Fibroblast of the aortic adventitia (primary cell): ENCODE results near the gene ELAVL3. TPM values are rescaled to one million over a fixed set of nuclear protein-coding genes. Genes with fewer than 3 reads are reported as not detected.

ENCODE experiments used
- DNase-seq: peaks from one replicate; pipeline ENCODE4 v3.0.0-alpha.2; 2010; ENCODE audit warnings: low read depth
- H3K4me3 ChIP-seq: 2 replicates; pipeline ENCODE4 v1.5.1; 2011; ENCODE audit warnings: low read depth, mild to moderate bottlenecking, control low read depth, low read length, moderate library complexity
- total RNA-seq: library from RNA; depleted of rRNA; stranded (reverse); fragments of >200 nt; gene quantifications from 2 replicates; pipeline ENCODE4 v1.2.3, GENCODE V29; 2012; ENCODE audit warnings: low replicate concordance
- TF ChIP-seq, protein P1 (sequence below): IDR thresholded peaks from 2 replicates; pipeline ENCODE4 v1.5.1; 2011; ENCODE audit warnings: mild to moderate bottlenecking, low read length, control low read depth, inconsistent platforms; ENCODE audit not compliant: insufficient read depth

The ELAVL3 gene
- total RNA-seq: 0.45 TPM in 1 of 2 replicates, not detected in the other

DNA sequence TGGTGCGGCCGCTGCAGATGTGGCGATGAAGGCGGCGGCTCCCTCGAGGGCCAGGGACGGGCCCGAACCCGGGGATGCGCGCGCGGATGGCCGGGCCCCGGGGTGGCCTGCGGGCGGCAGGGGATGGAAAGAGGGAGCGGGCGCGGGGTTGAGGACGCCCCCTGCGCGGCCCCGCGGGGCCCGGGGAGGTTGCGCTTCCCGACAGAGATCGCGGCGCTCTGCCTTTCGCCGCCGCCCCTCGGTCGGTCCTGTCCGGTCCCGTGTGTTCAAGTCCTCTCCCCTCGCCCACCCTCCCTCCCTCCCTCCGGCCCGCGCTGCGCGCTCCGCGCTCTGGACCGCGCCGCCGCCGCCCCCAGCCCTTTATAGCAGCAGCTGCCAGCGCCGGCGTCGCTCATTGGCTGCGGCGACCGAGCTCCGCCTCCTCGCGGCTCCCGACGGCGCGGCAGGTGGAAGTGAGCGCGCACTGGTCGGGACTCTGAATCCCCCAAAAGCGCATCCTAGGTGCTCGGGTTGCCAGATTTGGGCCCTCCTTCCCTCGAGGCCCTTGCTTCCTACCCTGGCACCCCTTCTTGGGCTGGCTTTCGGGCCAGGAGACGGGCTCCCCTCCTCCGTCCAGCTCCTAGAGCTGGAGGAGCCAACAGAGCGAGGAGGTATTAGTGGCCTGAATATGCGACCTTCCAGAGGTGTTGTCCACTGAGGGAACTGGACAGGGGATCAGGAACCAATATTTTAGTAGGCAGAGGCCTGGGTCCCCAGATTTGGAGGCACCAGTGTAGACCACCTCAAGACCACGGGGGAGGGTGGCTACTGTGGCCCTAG lies at the start of gene ELAVL3:
ELAVL3 (minus strand) TSS at position 332 of the 819 bp plus-strand sequence. CDS start 438 bp downstream, outside the sequence.
- DNase-seq: no peak
- TF ChIP-seq, protein P1, sequence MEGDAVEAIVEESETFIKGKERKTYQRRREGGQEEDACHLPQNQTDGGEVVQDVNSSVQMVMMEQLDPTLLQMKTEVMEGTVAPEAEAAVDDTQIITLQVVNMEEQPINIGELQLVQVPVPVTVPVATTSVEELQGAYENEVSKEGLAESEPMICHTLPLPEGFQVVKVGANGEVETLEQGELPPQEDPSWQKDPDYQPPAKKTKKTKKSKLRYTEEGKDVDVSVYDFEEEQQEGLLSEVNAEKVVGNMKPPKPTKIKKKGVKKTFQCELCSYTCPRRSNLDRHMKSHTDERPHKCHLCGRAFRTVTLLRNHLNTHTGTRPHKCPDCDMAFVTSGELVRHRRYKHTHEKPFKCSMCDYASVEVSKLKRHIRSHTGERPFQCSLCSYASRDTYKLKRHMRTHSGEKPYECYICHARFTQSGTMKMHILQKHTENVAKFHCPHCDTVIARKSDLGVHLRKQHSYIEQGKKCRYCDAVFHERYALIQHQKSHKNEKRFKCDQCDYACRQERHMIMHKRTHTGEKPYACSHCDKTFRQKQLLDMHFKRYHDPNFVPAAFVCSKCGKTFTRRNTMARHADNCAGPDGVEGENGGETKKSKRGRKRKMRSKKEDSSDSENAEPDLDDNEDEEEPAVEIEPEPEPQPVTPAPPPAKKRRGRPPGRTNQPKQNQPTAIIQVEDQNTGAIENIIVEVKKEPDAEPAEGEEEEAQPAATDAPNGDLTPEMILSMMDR: no peak
- H3K4me3 ChIP-seq: peak within 1 kb of the TSS; percentile 52

DNA sequence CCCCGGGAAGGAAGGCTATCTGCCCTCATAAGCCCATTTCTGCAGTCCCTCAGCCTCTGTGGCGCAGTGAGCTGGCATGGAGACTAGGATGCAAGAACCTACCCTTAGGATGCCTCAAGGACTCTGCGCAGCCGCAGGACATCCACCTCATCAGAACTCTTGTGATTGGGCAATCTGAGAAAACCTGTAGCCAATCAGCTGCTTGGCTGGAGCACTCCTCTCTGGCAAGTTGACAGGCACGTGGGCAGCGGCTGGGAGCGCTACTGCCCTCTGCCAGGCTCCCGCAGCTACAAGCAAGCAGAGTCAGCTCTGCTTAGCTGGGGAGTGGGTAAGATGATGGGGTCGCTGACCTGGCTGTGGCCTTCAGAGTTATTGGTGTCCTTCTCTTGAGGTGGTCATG lies 49.6 kb upstream of the ELAVL3 start:
- peak; percentile 69 for DNase-seq
- TF ChIP-seq, protein P1: no peak
- H3K4me3 ChIP-seq: no peak overlapping the region

DNA sequence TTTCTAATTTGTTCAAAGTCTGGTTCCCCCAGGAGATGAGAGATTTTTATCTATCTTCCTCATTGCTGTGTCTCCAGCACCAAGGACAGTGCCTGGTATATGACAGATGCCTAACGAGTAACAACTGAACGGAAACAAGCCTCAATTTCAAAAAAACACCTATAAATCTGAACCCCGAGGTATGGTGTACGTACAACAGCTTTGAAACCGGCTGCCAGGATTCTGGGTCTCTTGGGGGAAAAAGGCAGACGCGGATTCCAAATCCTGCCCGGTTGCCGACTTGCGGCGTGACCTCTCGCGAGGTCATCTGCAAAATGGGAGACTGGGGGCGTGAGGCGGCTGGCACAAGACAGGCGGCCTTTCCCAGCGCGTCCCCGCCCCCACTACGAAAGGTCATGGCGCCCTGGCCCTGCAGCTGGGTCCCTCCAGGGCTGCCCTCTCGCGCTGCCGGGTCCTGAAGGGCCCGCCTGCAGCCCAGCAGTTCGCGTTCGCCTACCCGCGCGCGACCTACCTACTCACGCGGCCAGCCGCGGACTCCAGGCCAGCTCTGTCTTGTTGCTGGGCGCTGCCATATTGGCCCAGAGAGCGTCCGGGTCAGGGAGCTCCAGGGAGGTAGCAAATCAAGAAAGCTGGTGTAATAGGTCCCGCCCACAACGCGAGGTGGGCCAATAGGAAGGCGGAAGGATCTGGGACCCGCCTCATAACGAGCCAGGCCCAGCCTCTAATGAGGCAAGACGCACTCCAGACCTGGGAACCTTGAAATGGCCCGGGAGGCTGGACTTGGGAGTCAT lies 47.9 kb upstream of the ELAVL3 start, which contains the start of gene ECSIT:
ECSIT (minus strand) TSS at position 584 of the 791 bp plus-strand sequence. CDS start 9,964 bp downstream, outside the sequence.
- peak; percentile 97 for DNase-seq
- TF ChIP-seq, protein P1: no peak
- H3K4me3 ChIP-seq: peak within 1 kb of the TSS; percentile 82

DNA sequence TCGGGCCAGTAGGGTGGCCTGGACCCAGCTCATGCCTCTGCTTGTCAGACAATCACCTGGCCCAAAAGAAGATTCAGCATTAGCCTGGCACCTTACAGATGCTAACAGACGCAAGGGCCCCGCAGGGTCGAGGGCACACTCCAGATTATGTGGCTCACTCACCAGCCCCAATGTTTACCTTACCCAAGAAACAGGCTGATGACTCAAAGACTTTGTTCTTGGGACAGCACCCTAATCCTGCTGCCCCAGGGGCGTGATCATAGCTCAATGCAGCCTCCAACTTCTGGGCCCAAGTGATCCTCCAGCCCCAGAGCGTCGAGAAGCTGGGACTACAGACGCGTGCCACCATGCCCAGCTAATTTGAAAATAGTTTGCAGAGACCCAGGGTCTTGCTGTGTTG lies 38.3 kb upstream of the ELAVL3 start:
- H3K4me3 ChIP-seq: no peak overlapping the region
- TF ChIP-seq, protein P1: no peak
- no peak for DNase-seq

DNA sequence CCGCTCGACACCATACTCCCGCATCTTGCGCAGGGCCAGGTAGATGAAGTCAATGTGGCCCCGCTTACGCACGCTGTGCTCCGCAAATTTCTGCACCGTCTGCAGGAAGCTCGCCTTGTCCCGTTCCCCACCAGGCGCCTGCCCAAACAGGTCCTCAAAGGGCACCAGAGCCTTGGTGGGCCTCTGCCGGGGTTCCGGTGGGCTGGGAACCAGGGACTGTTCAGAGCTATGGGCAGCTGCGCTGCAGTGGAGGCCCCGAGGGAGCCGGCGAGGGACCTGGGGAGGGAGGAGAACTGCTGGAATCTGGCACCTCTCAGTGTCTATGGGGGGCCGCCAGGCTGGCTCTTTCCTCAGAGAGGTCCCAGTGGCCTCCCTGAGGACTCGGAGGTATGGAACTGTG lies 33.1 kb upstream of the ELAVL3 start:
- TF ChIP-seq, protein P1: no peak
- DNase-seq: no peak
- H3K4me3 ChIP-seq: no peak overlapping the region

DNA sequence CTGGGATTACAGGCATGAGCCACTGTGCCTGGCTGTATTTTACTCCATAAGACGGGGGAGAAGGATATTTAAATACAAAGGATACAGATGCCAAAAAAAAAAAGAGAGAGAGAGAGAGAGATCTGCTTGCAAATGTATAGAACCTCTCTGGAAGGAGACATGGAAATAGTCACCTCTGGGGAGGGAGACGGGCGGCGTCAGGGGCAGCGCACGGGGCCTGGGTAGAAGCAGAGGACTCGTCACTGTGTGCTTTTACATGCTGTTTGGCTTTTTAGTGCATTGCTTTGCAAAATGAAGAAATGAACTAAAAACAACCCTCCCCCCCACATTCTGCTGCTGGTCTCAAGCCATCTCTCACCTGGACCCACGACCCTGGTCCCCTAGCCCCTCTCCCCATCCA lies 29.6 kb upstream of the ELAVL3 start:
- TF ChIP-seq, protein P1: no peak
- DNase-seq: no peak
- H3K4me3 ChIP-seq: no peak overlapping the region
